ENCODE data around the gene CCDC142.

- TF ChIP-seq EZH2 (IDR thresholded peaks at IDR 0.05; ENCODE audit: low read depth, low read length, severe bottlenecking) (no peak), CTCF (IDR thresholded peaks at IDR 0.05; ENCODE audit: control extremely low read depth in 1 of 3, insufficient read depth in 1 of 3, low read depth in 1 of 3, low read length in 3 of 3) (no peak), PHF8 (conservative IDR thresholded peaks at IDR 0.05; ENCODE audit: low read depth, low read length) (no peak), MAX (IDR thresholded peaks at IDR 0.05) (no peak), EGR1 (IDR thresholded peaks at IDR 0.05; ENCODE audit: borderline replicate concordance, low read depth, low read length) (no peak)
These were observed 46.5 kb downstream of the CCDC142 start for GRCh38 chr2:74436111-74436805.

All from H1 (cell line).